ENCODE results near the gene STMN3.

DNA sequence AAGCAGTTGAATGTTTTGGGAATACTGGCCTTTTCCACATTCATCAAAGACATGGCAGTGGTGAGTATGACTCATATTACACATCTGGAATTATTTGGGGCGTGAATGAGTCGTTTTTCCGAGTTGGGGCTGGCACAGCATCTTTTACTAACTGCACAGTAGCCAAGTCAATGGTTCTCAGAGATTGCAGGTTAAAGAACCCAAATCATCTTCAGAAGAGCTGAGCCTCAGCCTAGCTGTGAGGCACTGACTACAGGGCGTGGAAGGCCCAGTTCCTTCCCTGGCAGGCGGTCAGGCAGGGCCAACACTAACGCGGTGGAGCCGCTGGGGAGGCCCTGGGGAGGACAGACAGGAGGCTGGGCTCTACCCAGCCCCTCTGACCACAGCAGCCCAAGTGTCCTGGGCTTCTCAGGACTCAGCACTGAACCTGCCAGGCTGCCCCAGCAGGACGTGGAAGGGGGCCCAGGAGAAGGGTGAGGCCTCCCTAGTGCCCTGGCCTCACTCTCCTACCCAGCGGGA, 59.1 kb downstream of the STMN3 start:
- TF ChIP-seq, protein P1, sequence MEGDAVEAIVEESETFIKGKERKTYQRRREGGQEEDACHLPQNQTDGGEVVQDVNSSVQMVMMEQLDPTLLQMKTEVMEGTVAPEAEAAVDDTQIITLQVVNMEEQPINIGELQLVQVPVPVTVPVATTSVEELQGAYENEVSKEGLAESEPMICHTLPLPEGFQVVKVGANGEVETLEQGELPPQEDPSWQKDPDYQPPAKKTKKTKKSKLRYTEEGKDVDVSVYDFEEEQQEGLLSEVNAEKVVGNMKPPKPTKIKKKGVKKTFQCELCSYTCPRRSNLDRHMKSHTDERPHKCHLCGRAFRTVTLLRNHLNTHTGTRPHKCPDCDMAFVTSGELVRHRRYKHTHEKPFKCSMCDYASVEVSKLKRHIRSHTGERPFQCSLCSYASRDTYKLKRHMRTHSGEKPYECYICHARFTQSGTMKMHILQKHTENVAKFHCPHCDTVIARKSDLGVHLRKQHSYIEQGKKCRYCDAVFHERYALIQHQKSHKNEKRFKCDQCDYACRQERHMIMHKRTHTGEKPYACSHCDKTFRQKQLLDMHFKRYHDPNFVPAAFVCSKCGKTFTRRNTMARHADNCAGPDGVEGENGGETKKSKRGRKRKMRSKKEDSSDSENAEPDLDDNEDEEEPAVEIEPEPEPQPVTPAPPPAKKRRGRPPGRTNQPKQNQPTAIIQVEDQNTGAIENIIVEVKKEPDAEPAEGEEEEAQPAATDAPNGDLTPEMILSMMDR (IDR thresholded peaks at IDR 0.05), result no peak
- no peak for TF ChIP-seq POLR2A (IDR thresholded peaks at IDR 0.05)

Measured in testis (tissue), 2 donors.